DND-41 (cell line): Measurements from ENCODE around the gene ADPRHL1.

Experiments used
- ATAC-seq: fragments of 200-7000 bp; cut with Tn5 transposase; 3 replicates; pipeline ENCODE4 v1.9.1; 2021; ENCODE audit warnings: low read depth; ENCODE audit not compliant: insufficient read depth
- DNase-seq: peaks from one replicate; pipeline ENCODE4 v3.0.0-alpha.2; 2020
- H2AFZ ChIP-seq: 2 replicates; pipeline ENCODE4 v1.6.0; 2012; ENCODE audit warnings: low read depth, low read length
- H3K27ac ChIP-seq: 2 replicates; pipeline ENCODE4 v1.5.1; 2012; ENCODE audit warnings: low read length, inconsistent platforms
- H3K27me3 ChIP-seq: fragments of 200-600 bp; sonication (generic); 2 replicates; pipeline ENCODE4 v1.6.0; 2012; ENCODE audit warnings: low read length, mild to moderate bottlenecking, inconsistent platforms; ENCODE audit not compliant: insufficient read depth, poor library complexity
- H3K36me3 ChIP-seq: 2 replicates; pipeline ENCODE4 v1.5.1; 2012; ENCODE audit warnings: low read length, inconsistent platforms; ENCODE audit not compliant: insufficient read depth
- H3K4me1 ChIP-seq: 2 replicates; pipeline ENCODE4 v1.5.1; 2012; ENCODE audit warnings: mild to moderate bottlenecking, low read length; ENCODE audit not compliant: insufficient read depth
- H3K4me2 ChIP-seq: 2 replicates; pipeline ENCODE4 v1.6.0; 2012; ENCODE audit warnings: mild to moderate bottlenecking, moderate library complexity, low read length, inconsistent platforms; ENCODE audit not compliant: insufficient read depth
- H3K4me3 ChIP-seq, 2 experiments: fragments of 200-600 bp in 1 of 2; shearing (Covaris generic) in 1 of 2; 2 replicates each; pipeline ENCODE4 v1.5.1; 2012 to 2016; ENCODE audit warnings: inconsistent platforms in 2 of 2, low read length in 2 of 2, mild to moderate bottlenecking in 2 of 2, low read depth in 1 of 2, moderate library complexity in 1 of 2
- H3K79me2 ChIP-seq: 2 replicates; pipeline ENCODE4 v1.6.0; 2012; ENCODE audit warnings: low read length, inconsistent platforms; ENCODE audit not compliant: insufficient read depth
- H3K9ac ChIP-seq: 2 replicates; pipeline ENCODE4 v1.6.0; 2012; ENCODE audit warnings: low read depth, mild to moderate bottlenecking, inconsistent platforms, low read length, moderate library complexity
- H3K9me3 ChIP-seq: 2 replicates; pipeline ENCODE4 v1.5.1; 2012; ENCODE audit warnings: low read length, moderate library complexity, mild to moderate bottlenecking, inconsistent platforms; ENCODE audit not compliant: insufficient read depth, severe bottlenecking
- H4K20me1 ChIP-seq: 2 replicates; pipeline ENCODE4 v1.6.0; 2012; ENCODE audit warnings: low read length; ENCODE audit not compliant: insufficient read depth
- EZH2 ChIP-seq: IDR thresholded peaks from 3 replicates; pipeline ENCODE4 v1.6.1; 2012; ENCODE audit warnings: borderline replicate concordance, low read depth, mild to moderate bottlenecking, moderate library complexity, low read length, inconsistent platforms; ENCODE audit not compliant: severe bottlenecking
- TF ChIP-seq, protein P1 (sequence below): IDR thresholded peaks from 2 replicates; pipeline ENCODE4 v1.5.1; 2012; ENCODE audit warnings: borderline replicate concordance, low read length, moderate library complexity, mild to moderate bottlenecking; ENCODE audit not compliant: poor library complexity, severe bottlenecking; ENCODE audit errors: extremely low read depth

Gene ADPRHL1

DNA sequence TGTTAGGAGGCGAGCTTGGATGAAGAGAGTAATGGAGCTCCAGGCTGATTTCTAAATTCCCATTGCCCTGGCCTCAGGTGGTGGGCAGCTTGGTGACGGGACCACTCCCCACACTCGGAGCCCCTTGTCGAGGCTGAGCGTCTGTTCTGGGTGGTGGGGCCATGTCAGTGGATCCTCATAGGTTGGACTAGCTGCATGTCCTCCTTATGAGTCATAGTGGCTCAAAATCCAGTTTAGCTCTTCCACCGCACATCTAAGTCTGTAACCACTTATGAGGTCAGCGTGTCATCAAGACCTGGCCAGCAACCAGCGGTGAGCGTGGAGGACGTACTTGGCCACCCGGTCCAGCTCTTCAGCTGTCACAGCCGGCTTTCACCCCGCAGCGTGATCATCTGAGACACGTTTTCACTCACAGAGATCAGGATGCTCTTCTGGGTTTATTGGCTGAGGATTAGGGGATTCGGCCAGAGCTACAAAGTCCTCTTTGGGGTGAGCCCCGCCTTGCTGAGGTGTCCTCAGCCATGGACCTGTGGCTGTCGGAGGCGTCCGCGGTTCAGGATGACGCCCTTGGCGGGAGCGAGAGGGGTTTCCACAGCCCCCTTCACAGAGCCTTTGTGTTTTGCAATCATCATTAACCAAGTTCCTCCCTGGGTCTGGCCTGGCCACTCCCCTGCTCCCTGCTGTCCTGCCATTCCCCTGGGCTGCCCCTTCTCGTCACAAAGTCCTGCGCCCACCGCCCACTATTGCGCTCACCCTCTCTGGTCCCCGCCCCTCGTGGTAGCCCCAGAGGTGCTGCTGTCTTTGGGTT is 41.9 kb downstream of the ADPRHL1 start:
- no peaks in the 10 kb centered on the region for H4K20me1 ChIP-seq
- no peak overlapping the region for H3K4me2 ChIP-seq
- H3K36me3 ChIP-seq: no peaks in the 10 kb centered on the region
- DNase-seq (no peak), ATAC-seq (no peak)
- H3K9me3 ChIP-seq: no peaks in the 10 kb centered on the region
- peaks cover 4% of the 10 kb centered on the region for H3K27me3 ChIP-seq
- no peaks in the 10 kb centered on the region for H3K79me2 ChIP-seq
- H3K27ac ChIP-seq: no peak overlapping the region
- TF ChIP-seq EZH2: no peak
- TF ChIP-seq, protein P1, sequence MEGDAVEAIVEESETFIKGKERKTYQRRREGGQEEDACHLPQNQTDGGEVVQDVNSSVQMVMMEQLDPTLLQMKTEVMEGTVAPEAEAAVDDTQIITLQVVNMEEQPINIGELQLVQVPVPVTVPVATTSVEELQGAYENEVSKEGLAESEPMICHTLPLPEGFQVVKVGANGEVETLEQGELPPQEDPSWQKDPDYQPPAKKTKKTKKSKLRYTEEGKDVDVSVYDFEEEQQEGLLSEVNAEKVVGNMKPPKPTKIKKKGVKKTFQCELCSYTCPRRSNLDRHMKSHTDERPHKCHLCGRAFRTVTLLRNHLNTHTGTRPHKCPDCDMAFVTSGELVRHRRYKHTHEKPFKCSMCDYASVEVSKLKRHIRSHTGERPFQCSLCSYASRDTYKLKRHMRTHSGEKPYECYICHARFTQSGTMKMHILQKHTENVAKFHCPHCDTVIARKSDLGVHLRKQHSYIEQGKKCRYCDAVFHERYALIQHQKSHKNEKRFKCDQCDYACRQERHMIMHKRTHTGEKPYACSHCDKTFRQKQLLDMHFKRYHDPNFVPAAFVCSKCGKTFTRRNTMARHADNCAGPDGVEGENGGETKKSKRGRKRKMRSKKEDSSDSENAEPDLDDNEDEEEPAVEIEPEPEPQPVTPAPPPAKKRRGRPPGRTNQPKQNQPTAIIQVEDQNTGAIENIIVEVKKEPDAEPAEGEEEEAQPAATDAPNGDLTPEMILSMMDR: no peak
- H3K4me1 ChIP-seq: no peaks in the 10 kb centered on the region
- H3K4me3 ChIP-seq: no peak overlapping the region
- no peak overlapping the region for H3K9ac ChIP-seq
- H2AFZ ChIP-seq: no peak overlapping the region

DNA sequence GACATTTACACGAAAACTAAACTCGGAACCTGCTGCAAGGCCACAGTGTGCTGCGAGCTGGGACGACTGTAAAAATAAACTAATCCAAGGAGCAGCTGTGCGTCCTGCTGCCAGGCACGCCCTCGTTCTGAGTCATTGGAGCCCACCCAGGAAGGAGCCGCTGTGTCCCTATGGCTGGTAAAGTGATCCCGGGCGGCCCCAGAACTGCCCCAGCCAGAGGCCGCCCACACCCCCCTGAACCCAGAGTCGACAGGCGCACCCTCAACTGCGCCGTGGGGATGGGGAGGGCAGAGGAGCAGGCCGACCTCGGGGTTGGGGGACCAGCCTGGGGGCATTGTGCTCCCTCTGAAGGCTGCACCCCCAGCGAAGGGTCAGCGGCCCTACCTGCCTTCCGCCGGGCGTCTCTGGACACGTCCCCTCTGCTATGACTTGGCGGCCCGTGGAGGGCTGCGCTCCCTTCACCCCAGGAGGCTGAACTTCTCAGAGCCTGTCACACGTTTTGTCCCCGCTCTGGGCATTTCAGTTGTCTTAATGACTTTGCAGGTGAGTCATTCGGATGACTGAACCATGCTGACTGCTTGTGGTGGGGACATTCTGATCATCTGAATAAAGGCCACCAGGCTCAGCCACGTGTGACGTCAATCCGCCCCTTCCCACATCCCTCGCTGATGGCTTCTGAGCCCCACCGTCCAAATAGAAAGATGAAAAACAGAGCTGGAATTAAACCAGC is 42.7 kb downstream of the ADPRHL1 start:
- no peaks in the 10 kb centered on the region for H3K4me1 ChIP-seq

DNA sequence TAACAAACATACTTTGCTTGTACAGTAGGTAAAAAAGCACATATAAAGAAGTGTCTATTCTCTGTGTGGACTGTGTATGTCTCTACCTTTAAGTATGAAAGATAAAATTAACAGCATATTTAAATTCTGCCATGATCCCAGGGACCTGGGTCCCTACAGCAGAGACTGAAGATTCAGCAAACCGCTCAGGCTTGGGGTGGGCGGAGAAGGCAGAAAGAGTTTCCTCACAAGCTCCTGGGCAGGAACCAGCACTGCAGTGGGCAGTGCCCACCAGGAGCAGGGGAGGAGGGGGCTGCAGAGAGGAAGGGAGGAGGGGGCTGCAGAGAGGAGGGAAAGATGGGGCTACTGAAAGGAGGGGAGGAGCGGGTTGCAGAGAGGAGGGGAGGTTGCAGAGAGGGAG is 44.7 kb downstream of the ADPRHL1 start:
- H3K27me3 ChIP-seq: peaks cover 4% of the 10 kb centered on the region
- no peaks in the 10 kb centered on the region for H3K4me1 ChIP-seq
- no peaks in the 10 kb centered on the region for H3K9me3 ChIP-seq
- no peak overlapping the region for H3K27ac ChIP-seq
- ATAC-seq (no peak), DNase-seq (no peak)
- H3K79me2 ChIP-seq: no peaks in the 10 kb centered on the region
- no peak for TF ChIP-seq EZH2
- TF ChIP-seq, protein P1: no peak
- no peak overlapping the region for H3K9ac ChIP-seq
- no peaks in the 10 kb centered on the region for H3K36me3 ChIP-seq
- H2AFZ ChIP-seq: no peak overlapping the region
- H3K4me2 ChIP-seq: no peak overlapping the region
- H4K20me1 ChIP-seq: no peaks in the 10 kb centered on the region
- H3K4me3 ChIP-seq: no peak overlapping the region

More for the DNA sequence above, 42.7 kb downstream of the ADPRHL1 start:
- no peak for TF ChIP-seq EZH2
- TF ChIP-seq, protein P1: no peak
- Histone ChIP-seq H3K9me3 (no peaks in the 10 kb centered on the region), H3K4me2 (no peak overlapping the region), H3K27me3 (peaks cover 4% of the 10 kb centered on the region), H4K20me1 (no peaks in the 10 kb centered on the region), H3K27ac (no peak overlapping the region), H3K4me3 (no peak overlapping the region), H3K9ac (no peak overlapping the region), H3K36me3 (no peaks in the 10 kb centered on the region), H2AFZ (no peak overlapping the region), H3K79me2 (no peaks in the 10 kb centered on the region)
- ATAC-seq (no peak), DNase-seq (no peak)
